GM12891 (cell line): Measurements from ENCODE around the gene HCFC1.

ENCODE experiments used
- DNase-seq: peaks from one replicate; pipeline ENCODE4 v3.0.0; 2011; ENCODE audit warnings: low spot score; ENCODE audit not compliant: insufficient read length
- FAIRE-seq: peaks from 2 replicates; lab custom pipeline; 2011; peaks lifted over from hg19 to GRCh38; lab: Jason Lieb, UNC
- PAX5 ChIP-seq: IDR thresholded peaks from 2 replicates; pipeline ENCODE4 v1.6.1; 2011; ENCODE audit warnings: low read length, moderate library complexity, mild to moderate bottlenecking; ENCODE audit not compliant: insufficient read depth, severe bottlenecking
- POLR2A ChIP-seq: IDR thresholded peaks from 2 replicates; pipeline ENCODE4 v1.6.1; 2011; ENCODE audit warnings: low read depth, low read length, control low read depth
- POLR2AphosphoS5 ChIP-seq: IDR thresholded peaks from 2 replicates; pipeline ENCODE4 v1.6.1; 2011; ENCODE audit warnings: low read depth, low read length, control low read depth
- POU2F2 ChIP-seq: IDR thresholded peaks from 2 replicates; pipeline ENCODE4 v1.6.1; 2011; ENCODE audit warnings: low read depth, mild to moderate bottlenecking, control low read depth, low read length, moderate library complexity
- SPI1 ChIP-seq: IDR thresholded peaks from 2 replicates; pipeline ENCODE4 v1.6.1; 2011; ENCODE audit warnings: low read depth, low read length, control low read depth
- TAF1 ChIP-seq: IDR thresholded peaks from 2 replicates; pipeline ENCODE4 v1.6.1; 2011; ENCODE audit warnings: low read depth, low read length, control low read depth

HCFC1 gene

DNA sequence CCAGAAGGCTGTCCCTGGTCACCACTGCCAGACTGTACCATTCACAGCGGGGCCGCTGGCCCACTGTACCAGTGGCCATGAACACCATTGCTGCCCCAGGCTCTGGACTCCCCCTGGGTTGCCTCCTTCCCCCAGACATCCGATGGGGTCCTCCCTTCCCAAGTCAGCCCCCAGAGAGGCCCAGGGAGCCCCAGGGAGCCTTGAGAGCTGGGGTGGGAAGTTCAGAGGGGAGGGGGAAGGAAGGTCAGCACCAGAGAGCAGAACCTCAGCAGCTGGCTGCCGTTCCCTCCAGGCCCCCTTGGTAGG, 45.1 kb downstream of the HCFC1 start:
- TF ChIP-seq POLR2A (peak; percentile 75; the same call in 1 of the 2 replicates), POLR2AphosphoS5 (no peak)
- DNase-seq (no peak), FAIRE-seq (no peak)

DNA sequence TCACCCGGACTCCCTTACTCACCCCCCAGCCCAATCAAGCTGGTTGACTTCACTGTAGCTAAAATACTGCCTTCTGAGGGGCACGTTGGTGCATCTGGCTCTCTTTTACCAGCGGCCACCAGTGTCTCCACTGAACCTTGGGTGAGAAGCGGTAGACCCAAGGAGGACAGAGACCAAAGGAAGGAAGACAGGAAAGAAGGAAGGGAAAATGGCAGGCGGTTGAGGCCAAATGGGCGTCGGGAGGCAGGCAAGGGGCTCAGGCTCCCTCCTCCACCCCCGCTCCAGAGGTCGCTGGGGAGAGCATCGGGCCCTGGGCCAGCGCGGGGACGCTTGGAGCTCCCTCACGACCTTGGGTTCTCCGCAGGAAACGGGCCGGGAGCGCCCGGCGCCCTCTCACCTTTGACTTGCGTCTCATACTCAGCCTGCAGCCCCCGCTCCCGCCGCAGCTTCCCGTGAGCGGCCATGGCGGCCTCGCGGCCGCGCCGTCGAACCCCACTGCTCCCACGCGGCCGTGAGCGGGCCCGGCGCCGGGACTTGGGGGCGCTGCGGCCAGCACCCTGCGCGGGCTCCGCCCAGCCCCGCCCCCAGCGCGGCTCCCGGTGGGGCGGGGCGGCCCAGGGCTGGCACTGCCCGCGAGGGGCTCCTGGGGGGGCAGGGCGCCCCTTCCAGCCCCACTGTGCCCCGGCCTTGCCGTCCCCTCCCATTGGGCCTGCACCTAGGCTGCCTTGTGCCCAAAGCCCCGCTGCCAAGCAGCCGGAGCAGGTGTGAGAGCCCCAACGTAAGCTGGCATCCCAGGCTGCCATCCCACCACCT, 45.7 kb downstream of the HCFC1 start, which contains the start of gene ARHGAP4:
TSS of gene ARHGAP4 (minus strand) at position 526 of the 813 bp plus-strand sequence. CDS start at position 464, 62 bp downstream.
- FAIRE-seq (no peak), DNase-seq (no peak)
- TF ChIP-seq POU2F2 = peak; percentile 10
- TF ChIP-seq POLR2AphosphoS5 = peak; percentile 92
- no peak for TF ChIP-seq SPI1
- TF ChIP-seq PAX5 = no peak
- TF ChIP-seq TAF1 = no peak
- peak; percentile 77 for TF ChIP-seq POLR2A

DNA sequence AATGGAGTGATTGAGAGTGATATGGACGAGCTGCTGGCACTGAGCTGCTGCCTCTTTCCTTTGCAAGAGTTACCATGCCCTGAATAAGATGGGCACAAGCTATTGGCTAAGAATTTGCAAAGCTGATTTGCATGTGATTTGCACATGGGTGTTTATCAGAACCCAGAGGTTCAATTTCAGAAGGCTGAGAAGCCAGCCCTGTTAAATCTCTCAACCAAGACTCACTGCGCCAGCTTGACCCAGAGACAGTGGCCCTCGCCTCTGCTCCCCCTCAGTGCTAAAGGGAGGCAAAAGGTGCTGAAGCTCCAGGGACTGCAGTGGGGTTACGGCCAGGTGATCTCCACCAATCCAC, 46.3 kb downstream of the HCFC1 start:
- no peak for TF ChIP-seq PAX5
- peak; percentile 43; the same call in 1 of the 2 replicates for TF ChIP-seq TAF1
- TF ChIP-seq POLR2AphosphoS5 = no peak
- no peak for TF ChIP-seq SPI1
- TF ChIP-seq POLR2A = peak; percentile 82; the same call in 1 of the 2 replicates
- peak; percentile 53 for TF ChIP-seq POU2F2
- FAIRE-seq = peak; percentile 98
- DNase-seq = no peak

DNA sequence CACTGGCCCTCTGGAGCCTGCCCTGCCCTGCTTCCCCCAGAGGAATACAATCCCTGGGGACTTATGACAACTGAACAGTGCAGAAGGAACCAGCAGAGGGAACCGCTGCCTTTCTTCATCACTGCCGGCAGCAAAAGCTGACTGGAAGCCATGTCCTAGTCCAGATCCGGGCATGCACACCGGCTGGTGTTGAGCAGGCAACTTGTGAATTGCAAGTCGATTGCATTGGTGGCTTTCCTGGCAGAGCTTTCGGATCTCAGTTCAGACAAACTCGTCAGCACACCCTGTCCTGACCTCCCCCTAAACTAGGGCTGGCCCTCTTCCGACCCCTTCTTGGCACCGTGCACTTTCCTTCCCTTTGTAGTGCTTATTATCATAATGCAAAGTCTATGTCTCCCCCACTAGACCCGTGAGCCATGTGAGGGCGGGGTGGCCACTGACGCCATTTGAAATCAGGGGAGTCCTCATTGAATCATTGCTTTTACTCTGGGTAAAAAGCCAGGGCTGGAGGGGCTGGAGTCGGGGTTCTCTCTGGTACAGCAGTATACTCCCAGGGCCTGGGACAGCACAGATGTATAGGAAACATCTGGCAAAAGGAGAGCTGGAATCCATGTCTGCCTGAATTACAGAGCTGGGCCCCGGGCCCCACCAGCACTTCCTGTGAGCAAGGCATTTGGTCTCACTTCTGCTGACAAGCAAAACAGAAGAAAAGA, 47.3 kb downstream of the HCFC1 start:
- no peak for TF ChIP-seq POU2F2
- no peak for TF ChIP-seq TAF1
- TF ChIP-seq SPI1 = peak; percentile 33
- TF ChIP-seq POLR2A = no peak
- no peak for TF ChIP-seq POLR2AphosphoS5
- no peak for TF ChIP-seq PAX5

DNA sequence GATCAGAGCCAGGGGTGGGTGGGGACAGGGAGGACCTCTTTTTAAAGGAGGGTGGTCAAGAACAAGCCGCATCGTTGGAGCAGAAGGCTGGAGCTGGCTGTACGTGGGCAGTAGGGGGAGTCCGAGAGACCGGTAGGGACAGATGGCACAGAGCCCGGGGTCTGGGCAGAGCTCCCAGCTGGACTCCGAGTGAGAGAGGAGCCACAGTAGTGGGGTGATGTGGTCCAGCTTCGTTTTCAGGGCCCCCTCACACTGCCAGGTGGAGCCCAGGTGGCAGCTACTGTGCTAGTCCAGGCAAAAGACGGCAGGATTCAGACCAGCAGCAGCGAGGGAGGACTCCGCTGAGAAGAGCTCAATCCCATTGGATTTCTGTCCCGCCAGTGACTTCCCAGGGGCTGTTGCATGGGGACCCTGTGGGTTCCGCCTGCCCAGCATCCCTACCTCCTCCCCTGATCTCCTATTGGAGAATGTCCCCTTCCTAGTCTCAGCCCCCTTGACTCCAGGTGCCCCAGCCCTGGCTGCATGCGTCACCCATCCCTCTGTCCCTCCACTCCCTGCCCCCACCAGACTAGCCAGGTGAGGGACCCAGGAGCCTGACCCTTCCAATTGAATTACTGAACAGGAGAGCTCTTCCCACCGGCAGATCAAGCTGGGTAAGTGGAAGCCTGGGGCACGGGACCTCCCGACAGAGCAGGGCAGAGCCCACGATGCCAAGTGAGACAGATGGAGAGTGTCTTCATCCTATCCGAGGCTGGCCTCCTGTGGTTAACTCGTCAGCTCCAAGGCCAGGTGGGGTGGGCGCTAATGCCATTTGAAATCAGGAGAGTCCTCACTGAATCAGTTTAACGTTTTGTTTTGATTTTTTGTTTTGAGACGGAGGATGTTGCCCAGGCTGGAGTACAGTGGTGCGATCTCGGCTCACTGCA, 48.4 kb downstream of the HCFC1 start:
- no peak for DNase-seq
- FAIRE-seq = peak; percentile 94
- TF ChIP-seq TAF1 = no peak
- no peak for TF ChIP-seq PAX5
- no peak for TF ChIP-seq POLR2A

More for the DNA sequence above, 47.3 kb downstream of the HCFC1 start:
- FAIRE-seq (peak; percentile 98), DNase-seq (no peak)

DNA sequence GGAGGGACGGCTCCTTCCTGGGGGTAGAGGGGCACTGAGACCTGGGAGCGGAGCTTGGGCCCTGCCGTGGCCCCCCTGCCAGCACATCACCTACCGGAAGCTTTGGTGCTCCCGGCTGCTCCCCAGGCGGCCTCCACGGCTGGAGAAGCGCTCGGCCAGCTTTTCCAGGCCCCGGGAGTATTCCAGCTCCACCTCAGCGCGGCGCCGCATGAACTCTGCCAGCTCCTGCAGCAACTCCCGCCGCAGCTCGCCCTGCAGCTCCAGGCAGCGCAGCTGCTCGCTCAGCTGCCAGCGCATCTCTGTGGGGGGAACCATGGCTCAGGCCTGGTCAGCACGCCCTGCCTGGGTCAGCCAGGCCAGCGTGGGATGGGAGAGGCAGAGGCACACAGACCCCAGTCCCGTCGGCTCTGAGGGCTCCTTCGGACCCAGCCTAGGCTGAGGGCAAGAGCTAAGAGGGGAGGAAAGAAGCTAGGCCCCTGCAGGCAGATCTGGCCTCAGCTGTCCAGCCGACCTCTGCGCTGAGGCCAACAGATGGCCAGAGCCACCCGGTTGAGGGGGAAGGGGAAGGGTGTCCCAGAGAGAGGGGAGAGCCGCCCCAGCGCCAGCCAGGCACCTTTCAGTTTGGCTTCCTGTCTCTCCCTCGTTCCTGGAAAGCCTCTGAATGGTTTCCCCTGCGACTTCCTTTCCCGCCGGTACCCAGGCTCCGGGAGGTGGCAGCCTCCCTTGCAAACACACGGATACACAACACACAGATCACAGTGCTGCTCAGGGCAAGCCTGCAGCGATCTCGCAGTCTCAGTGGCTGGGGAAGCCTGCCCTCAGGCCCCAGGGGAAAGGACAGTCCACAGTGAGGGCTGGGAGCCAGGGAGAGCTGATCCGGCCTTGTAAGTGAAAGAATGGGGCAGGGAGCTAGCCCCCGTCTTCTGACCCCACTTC, 49.8 kb downstream of the HCFC1 start:
- TF ChIP-seq TAF1 = no peak
- TF ChIP-seq POU2F2 = no peak
- TF ChIP-seq POLR2AphosphoS5 = no peak
- no peak for TF ChIP-seq PAX5
- TF ChIP-seq POLR2A = no peak
- no peak for TF ChIP-seq SPI1
- no peak for DNase-seq
- FAIRE-seq = peak; percentile 13

DNA sequence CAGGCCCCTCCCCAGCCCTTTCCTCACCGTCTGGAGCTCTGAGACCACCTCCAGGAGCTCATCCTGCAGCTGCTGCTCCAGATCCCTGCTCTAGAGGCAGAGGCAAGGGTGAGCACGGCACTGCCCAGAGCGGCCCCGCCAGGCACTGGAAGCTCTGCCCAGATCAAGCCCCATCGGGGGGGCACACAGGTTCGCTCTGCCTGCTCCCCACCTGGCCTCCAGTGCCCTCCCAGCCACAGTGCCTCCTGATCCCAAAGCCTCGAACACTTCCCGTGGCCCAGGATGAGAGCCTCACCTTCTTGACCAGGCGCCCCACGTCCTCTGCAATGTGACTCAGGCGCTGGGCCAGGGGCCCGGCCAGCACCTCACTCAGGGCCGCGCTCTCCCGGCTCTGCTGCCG, 50.5 kb downstream of the HCFC1 start:
- no peak for FAIRE-seq
- no peak for DNase-seq
- no peak for TF ChIP-seq PAX5
- no peak for TF ChIP-seq POLR2A
- TF ChIP-seq SPI1 = no peak
- TF ChIP-seq POU2F2 = no peak
- no peak for TF ChIP-seq TAF1
- no peak for TF ChIP-seq POLR2AphosphoS5

DNA sequence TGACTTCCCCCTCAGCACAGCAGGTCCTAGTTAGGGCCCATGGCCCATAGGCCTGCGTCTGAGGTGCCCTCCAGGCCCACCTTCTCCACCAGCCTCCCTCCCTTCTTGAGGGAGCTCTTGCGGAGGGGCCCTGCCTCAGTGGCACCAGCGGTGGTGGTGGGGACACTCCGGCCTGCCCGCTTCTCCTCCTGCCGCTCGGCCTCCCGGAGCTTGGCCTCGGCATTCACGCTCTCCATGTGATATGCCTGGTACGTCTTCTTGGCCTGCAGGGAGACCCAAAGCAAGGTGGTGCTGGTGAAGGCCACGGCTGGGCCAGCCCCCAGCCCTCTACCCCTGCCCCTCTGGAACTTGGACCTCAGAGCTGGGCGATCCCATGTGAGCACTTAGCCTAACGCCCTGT, 51.1 kb downstream of the HCFC1 start:
- TF ChIP-seq POU2F2 (no peak), PAX5 (no peak), POLR2A (no peak), POLR2AphosphoS5 (no peak), TAF1 (no peak), SPI1 (no peak)
- no peak for DNase-seq
- no peak for FAIRE-seq
